ENCODE measurements around the gene PARD3. TPM values are rescaled to one million over a fixed set of nuclear protein-coding genes. Genes with fewer than 3 reads are reported as not detected.
A peak's percentile ranks its signal among the peaks of the same experiment; 100 is the strongest.
"Not testable (repeated sequence)": the region's sequence is repeated elsewhere in the genome, so short reads cannot be mapped to it uniquely, and the experiment has no call there.

The PARD3 gene
- total RNA-seq, 1 donor from 2014 or later: 68.5 TPM

DNA sequence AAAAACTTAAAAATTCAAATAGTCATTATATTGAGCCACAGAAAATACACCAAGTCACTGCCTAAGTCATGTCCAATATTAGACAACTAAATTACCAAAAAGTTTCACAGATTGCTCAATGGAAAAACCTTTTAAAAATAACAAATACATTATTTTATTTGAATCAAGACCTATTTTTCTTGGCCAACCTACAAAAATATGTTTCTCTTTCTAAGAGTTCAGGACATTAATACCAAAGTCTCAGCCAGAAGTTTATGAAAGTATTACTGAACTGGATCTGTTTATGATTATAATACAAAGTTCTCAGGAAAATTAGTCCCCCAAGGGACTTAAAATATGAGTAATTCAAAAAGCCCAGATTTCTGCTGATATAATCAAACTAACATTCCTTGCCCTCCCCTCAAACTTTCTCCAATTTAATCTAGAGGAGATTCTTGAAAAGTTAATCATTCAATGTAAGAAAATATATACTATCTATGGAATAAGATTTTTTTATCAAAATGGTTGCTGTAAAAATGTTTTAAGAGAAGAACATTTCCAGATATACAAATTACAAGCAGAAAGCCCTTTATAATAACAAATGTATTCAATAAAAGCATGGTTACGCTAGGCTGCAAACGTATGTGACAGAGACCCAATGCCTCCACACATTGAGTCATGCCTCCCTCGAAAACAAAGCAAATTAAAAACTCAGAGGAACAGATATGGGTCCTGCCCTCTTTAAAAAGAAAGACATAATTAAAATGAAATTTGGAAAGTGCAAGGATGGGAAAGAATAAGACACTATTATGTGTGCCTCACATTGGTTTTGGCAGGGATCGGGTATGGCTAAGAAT, 381.6 kb downstream of the PARD3 start:
- peak; percentile 37 for DNase-seq (ENCODE audit: low read depth)

DNA sequence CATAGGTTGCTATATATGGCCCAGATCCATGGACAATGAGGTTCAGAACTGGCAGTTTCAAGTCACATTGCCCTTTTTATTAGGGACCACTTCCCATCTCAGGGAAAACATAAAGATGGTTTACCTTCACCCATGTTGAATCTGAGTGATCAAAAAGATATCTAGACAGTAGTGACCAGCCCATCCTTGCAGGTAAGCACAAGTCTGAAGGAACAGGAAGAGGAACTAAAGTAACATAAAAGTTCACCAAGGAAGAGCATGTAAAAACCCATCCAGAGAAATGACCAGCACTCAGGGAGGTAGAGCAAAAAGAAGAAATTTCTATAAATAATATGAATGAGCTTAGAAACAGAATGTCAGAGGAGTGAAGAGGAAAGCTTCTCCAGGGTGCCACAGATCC, 382.5 kb downstream of the PARD3 start:
- DNase-seq (ENCODE audit: low read depth): no peak

DNA sequence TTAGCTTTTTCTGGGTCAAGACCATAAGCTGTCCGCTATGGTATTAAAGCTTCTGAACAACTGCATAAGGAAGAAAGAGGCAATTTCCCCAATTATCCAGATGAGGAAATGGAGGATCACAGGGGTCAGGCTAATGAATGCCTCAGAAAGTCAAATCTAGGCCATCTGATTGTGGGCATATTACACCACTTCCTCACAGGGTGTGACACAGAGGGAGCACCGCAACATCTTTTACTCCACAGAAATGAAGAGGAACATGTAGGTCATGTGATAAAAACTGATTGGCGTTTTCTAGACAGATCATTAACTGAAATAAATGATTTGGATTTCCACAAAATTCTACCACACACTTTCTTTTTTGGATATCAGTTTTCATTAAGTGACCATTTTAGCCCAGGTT, 384.4 kb downstream of the PARD3 start:
- DNase-seq (ENCODE audit: low read depth): no peak

DNA sequence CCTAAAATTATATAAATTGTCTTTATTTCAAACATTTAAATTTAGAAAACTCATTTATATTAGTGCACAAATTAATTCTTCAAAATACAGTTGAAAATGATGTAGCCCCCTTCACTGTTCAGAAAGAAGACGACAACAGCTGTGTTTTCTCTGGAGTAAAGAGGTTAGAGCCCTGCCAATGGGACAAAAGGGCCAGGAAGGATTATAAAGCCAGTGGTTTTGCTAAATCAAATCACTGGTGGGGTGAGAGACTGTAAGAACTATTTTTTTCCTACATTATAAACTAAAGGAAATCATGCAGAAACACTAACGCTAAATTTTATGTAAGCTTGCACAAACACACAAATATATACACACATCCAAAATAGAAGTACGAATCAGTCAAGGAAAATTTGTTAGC, 386.6 kb downstream of the PARD3 start:
- peak; percentile 13 for DNase-seq (ENCODE audit: low read depth)

DNA sequence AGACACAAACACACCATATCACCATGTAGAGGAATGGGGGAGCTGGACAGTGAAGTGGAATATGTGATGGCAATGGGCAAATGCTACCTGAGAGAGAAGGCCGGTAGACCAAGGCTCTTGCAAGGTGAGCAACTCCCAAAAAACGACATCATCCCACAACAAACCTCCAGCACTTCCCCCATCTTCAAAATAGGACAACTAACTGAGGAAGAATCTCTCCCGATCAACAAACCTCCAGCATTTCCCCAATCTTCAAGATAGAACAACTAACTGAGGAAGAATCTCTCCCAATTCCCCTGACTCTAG, 387.2 kb downstream of the PARD3 start:
- DNase-seq (ENCODE audit: low read depth): no peak

DNA sequence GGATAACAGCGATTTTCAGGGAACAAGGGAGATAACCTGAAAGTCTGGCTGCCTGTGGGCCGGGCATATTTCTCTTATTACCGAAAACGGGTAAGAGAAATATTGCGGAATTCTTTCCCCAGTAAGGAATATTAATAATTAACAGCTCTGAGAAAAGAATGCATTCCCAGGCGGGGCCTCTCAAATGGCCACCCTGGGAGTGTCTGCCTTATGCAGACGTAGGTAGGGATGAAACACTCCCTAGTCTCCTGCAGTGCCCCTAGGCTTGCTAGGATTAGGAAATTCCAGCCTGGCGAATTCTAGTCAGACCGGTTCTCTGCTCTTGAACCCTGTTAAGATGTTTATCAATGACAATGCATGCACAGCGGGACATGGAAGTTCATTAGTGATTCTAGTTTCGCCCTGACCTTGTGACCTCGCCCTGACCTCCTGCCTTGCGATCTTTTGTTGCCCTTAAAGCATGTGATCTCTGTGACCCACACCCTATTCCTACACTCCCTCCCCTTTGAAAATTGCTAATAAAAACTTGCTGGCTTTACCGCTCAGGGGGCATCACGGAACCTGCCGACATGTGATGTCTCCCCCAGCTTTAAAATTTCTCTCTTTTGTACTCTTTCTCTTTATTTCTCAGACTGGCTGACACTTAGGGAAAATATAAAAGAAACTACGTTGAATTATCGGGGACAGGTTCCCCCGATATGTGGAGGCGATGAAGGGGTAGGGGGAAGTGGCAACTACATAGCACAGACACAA, 387.8 kb downstream of the PARD3 start:
- not testable (repeated sequence) for DNase-seq (ENCODE audit: low read depth)

DNA sequence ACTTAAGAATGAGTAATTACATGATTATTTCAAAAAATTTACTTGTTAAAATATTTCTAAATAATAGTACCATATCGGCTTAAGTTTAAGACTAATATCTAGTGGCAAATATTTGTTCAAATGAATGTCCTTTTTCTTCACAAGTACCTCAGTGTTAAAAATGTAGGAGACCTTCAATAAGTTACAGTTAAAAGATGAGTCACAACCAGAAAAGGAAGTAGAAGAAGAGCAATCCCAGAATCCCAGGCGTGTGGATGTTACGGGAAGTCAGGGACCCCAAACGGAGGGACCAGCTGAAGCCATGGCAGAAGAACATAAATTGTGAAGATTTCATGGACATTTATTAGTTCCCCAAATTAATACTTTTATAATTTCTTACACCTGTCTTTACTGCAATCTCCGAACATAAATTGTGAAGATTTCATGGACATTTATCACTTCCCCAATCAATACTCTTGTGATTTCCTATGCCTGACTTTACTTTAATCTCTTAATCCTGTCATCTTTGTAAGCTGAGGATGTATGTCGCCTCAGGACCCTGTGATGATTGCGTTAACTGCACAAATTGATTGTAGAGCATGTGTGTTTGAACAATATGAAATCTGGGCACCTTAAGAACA, 388.4 kb downstream of the PARD3 start:
- not testable (repeated sequence) for DNase-seq (ENCODE audit: low read depth)

DNA sequence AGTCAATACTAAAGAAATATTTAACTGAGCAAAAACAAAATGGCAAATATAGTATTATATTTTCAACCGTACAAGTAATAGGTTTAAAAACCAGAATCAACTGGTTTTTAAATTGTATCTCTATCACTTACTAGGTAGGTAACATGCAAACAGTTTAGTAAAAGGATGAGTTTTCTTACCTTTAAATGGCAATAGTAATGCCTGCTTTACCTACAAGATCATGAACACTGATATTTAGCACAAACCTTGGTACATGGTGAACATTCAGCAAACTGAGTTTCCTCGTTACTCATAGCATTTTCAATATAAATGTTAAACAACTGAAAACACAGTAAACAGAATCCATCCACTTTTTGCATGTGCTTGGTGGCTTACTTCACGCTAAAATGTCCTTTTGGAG, 389.1 kb downstream of the PARD3 start:
- DNase-seq (ENCODE audit: low read depth): no peak

DNA sequence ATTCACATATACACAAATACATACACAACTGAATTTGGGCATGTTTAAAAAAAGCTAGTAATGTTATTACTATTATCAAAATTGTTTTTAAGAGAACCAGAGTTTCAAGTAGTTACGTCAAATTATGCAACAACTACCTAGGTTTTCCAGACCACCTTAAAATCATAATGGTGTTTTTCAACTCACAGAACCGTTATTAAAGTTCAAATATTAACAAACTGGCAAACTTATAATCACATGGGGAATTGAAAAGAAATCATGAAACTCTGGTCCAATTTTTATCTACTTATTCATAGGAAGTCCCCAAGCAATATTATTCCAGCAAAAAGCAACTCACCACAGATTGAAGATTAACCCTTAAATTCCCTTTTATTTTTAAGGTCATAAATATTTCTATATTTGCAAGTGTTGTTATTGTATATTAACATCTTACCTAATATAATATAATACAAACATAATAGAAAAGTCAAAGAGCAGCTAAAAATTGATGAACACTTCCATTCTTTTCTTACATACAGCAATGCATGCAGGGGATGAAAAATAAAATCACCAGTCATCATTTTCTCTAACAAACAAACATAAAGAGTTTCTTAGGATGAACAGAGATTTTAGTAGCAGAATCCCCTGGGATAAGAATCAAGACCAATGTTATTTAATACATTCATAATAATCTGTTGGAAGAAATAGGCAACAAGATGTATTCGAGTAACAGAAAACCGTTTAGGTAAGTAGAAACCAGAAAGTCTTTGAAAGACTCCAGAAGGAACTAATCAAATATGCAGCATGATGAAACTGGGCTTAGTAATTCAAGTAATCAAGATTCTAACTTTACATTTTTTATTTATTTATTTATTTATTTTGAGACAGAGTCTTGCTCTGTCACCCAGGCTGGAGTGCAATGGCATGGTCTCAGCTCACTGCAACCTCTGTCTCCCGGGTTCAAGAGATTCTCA, 391.1 kb downstream of the PARD3 start:
- DNase-seq (ENCODE audit: low read depth): no peak

DNA sequence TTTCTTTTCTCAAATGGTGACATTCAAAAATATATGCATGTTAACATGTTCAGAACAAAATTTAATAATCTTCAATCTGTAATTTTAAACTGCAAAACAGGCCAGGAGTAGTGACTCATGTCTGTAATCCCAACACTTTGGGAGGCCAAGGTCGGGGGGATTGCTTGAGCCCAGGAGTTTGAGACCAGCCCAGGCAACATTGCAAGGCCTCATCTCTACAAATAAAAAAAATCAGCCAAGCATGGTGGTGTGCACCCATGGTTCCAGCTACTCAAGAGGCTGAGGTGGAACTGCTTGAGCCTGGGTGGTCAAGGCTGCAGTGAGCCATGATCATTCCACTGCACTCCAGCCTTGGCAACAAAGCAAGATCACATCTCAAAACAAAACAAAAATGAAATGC, 394.3 kb downstream of the PARD3 start:
- DNase-seq (ENCODE audit: low read depth): no peak

DNA sequence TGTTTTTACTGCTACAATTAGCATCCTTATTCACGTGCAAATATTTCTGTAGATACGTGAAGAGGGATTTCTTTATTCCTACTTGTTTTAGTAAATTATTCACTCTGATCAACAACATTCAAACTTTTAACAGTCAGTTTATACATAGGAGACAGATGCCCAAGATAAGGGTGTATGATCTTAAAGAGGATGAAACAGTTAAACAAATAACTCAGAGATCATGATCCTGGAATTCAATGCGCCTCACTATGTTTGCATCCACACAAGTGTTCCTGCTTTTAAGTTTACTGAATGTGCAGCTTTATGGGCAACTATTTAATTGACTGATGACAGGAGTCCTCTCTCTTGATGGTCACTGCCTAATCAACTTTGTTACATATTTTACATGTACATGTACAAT, 394.8 kb downstream of the PARD3 start:
- DNase-seq (ENCODE audit: low read depth): no peak

DNA sequence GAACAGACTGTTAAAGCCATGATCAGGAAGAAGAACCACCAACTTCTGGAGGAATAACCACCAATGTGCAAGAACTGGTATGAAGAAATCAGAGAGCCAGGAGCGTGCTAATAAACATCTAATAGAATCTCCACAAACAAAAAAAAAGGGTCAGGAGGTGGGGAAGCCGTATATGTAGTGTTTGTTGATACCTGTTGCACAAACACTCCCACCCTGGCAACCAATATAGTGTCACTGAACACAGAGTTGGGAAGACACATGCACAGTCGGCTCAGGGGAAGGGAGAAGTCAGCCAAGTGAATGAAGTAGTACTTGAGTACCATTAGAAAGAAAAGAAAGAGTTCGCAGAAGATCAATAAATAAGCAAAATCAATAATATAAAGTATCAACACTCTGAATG, 400.1 kb downstream of the PARD3 start:
- DNase-seq (ENCODE audit: low read depth): no peak

DNA sequence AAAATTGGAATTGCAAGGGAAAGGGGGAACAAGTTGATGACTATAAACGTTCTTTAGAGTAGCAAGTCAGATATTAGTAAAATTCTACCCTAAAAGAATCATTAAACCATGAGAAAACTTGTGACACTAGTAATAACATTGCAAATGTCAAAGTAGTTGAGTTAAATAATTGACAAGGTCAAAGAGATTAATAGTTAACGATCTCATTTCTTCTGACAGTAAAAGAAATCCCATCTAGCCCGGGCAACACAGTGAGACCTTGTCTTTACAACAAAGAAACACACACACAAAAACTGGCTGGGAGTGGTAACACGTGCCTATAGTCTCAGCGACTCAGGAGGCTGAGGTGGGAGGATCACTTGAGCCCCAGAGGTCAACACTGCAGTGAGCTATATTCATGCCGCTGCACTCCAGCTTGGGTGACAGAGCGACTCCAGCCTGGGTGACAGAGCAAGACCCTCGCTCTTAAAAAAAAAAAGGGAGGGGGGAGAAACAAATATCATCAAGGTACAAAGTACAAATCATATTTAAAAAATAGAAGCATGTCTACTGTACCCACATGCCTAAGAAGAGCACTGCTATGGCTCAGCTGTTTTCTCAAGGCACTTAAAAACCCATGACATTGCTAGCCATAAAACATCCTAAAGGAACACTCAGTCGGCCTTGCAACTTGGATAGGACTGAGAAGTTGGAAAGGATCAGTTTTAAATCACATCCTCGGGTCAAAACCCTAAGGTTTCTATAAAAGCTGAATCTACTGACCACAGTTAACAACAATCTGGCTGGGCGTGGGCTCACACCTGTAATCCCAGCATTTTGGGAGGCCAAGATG, 401.1 kb downstream of the PARD3 start:
- no peak for DNase-seq (ENCODE audit: low read depth)

DNA sequence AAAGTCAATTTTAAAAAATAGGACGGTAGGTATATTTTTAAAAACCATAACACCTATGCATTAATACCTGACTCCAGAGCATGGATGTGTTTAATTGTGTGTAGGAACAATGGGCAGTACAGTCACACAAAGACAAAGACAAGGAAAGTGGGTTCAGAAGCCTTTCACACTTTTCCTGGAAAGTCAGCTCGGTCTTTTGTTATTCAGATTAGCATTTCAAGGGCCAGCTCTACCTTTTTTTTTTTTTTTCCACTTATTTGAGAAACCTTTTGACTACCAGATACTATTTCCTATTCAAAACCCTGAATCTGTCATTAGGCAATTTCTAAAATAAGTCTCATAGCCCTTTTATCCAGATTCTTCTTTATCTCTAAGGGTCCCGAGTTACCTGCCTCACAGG, 401.9 kb downstream of the PARD3 start:
- DNase-seq (ENCODE audit: low read depth): no peak

DNA sequence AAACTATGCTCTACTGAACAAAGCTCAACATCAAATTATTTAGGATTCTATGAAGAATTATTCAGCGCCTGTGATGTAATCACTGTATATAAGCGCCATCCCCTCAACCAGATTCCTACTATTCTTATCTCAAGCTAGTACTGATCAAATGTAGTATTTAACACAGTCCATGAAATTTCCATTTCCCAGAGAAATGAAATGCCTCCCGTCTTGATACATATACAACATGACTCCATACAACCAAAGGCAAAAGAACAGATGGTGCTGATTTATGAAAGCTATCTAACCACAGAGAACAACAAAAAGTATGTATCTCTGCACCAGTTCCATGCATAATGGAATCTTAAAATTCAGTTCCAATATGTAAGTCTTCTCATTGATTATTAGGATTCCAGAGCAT, 406.1 kb downstream of the PARD3 start:
- no peak for DNase-seq (ENCODE audit: low read depth)

DNA sequence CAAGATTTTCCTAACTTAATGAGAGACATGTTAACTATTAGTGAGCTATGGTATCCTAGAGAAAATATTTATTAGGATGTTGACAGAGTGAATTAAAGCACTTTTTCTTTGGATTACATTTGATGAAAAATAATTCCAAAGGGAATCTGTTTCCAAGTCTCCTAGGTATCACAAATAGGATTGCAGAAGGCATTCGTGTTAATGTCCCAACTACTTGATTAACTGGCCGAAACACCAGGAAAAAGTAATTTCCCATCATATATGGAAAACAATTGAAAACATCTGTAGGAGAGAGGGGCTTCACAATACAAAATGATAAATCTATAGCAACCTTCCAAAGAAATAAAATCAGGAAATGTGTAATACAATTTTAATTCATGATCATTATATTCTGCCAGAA, 406.7 kb downstream of the PARD3 start:
- DNase-seq (ENCODE audit: low read depth): no peak

DNA sequence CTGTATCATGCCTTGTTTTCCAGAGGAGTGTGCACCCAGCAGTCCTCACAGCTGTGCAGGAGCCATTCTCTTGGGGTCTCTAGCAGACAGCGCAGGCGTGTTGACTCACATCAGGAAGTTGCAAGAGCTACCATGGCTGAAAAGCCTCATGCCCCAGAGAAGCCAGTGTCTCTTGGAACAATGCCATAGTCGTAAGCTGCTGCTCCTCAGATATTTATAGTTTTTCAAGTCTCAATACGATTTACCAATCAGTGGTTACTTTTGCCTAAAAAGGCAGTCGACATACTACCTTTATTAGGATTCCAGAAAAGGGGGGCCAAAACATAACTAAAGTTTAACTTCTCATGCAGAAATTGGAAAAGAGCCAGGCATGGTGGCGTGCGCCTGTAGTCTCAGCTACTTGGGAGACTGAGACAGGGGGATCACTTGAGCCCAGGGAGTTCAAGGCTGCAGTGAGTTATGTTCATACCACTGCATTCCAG, 407.7 kb downstream of the PARD3 start:
- DNase-seq (ENCODE audit: low read depth): peak; percentile 21

DNA sequence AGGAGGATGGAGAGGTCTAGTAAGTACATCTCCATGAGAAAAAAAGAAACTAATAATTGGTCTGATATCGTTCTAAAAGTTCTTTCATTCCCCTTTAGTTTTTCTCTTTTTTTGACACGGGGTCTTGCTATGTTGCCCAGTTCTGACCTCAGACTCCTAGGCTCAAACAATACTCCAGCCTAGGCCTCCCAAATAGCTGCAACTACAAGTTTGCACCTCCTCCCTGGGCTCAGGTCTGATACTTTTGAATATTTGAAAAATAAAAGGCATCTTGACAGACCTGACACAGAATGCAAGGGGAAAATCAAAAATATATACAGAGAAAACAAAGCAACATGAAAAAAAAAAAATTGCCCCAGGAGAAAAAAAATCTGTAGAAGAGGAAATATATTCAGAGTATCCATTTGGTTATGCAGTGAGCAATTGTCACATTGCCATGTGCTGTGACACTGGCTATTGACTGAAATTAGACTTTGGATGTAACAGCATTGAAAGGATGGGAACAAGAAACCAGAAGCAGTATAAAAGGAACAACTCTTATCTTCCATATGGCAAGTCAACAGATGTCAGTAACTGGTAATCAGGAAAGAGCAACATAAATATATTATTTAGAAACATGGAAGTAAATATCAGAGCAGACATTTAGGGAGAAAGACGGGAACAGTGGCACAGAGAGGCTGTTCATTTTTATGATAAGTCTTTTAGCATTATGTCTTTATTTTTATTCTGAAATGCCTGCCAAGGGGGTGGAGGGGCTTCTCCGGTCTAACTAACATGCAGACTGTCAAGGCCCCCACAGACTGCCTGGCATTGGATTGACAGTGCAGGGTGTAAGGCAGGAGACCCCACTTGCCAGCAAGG, 408.4 kb downstream of the PARD3 start:
- DNase-seq (ENCODE audit: low read depth): no peak
